OCI-LY3 (cell line): Measurements from ENCODE around the gene CACNB4.

Experiments
- EZH2phosphoT487 ChIP-seq: fragments of 200-600 bp; shearing (Covaris generic); IDR thresholded peaks from 2 replicates; pipeline ENCODE4 v1.6.1; 2018; ENCODE audit warnings: antibody characterized with exemption, mixed run types, low read depth
- TF ChIP-seq, protein P1 (sequence below): fragments of 200-600, 300-600 bp; sonication (generic); IDR thresholded peaks from 2 replicates; pipeline ENCODE4 v1.5.1; 2014; ENCODE audit warnings: antibody characterized with exemption, low read length, low read depth

GRCh38 chr2:151918308-151918707 is 180.5 kb downstream of the CACNB4 start:
- TF ChIP-seq, protein P1, sequence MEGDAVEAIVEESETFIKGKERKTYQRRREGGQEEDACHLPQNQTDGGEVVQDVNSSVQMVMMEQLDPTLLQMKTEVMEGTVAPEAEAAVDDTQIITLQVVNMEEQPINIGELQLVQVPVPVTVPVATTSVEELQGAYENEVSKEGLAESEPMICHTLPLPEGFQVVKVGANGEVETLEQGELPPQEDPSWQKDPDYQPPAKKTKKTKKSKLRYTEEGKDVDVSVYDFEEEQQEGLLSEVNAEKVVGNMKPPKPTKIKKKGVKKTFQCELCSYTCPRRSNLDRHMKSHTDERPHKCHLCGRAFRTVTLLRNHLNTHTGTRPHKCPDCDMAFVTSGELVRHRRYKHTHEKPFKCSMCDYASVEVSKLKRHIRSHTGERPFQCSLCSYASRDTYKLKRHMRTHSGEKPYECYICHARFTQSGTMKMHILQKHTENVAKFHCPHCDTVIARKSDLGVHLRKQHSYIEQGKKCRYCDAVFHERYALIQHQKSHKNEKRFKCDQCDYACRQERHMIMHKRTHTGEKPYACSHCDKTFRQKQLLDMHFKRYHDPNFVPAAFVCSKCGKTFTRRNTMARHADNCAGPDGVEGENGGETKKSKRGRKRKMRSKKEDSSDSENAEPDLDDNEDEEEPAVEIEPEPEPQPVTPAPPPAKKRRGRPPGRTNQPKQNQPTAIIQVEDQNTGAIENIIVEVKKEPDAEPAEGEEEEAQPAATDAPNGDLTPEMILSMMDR, result no peak
- no peak for TF ChIP-seq EZH2phosphoT487
